Aorta (tissue), 5 donors: Measurements from ENCODE around the gene E2F4. TPM values are rescaled to one million over a fixed set of nuclear protein-coding genes. Genes with fewer than 3 reads are reported as not detected.

ENCODE experiments used
- ATAC-seq: fragments of 200-7000 bp; cut with Tn5 transposase; one replicate; pipeline ENCODE4 v1.9.1; 2022; ENCODE audit warnings: moderate library complexity; ENCODE audit not compliant: low FRiP score
- DNase-seq, 2 donors: peaks; one replicate each; pipeline ENCODE4 v3.0.0-alpha.2; 2020
- H3K27ac ChIP-seq, 2 donors: one replicate each; pipeline ENCODE4 v1.5.1; 2013; ENCODE audit warnings: low read length in 2 of 2, mild to moderate bottlenecking in 2 of 2, moderate library complexity in 2 of 2, control low read depth in 1 of 2, inconsistent platforms in 1 of 2, low read depth in 1 of 2
- H3K27me3 ChIP-seq, 2 donors: one replicate each; pipeline ENCODE4 v1.6.1; 2013; ENCODE audit warnings: control low read depth in 1 of 2, low read length in 1 of 2, mild to moderate bottlenecking in 1 of 2, moderate library complexity in 1 of 2; ENCODE audit not compliant: insufficient read depth in 2 of 2, control insufficient read depth in 1 of 2
- H3K36me3 ChIP-seq, 2 donors: one replicate each; pipeline ENCODE4 v1.6.1; 2013; ENCODE audit warnings: control low read depth in 1 of 2, low read length in 1 of 2, mild to moderate bottlenecking in 1 of 2; ENCODE audit not compliant: insufficient read depth in 2 of 2, control insufficient read depth in 1 of 2
- H3K4me1 ChIP-seq, 2 donors: one replicate each; pipeline ENCODE4 v1.6.1; 2013; ENCODE audit warnings: low read length in 2 of 2, control low read depth in 1 of 2, mild to moderate bottlenecking in 1 of 2, moderate library complexity in 1 of 2; ENCODE audit not compliant: insufficient read depth in 2 of 2, control insufficient read depth in 1 of 2
- H3K4me3 ChIP-seq, 2 donors: one replicate each; pipeline ENCODE4 v1.5.1; 2013; ENCODE audit warnings: low read length in 2 of 2, control low read depth in 1 of 2, mild to moderate bottlenecking in 1 of 2
- H3K9me3 ChIP-seq: one replicate; pipeline ENCODE4 v1.6.1; 2013; ENCODE audit warnings: mild to moderate bottlenecking, low read length; ENCODE audit not compliant: control insufficient read depth
- WGBS, 2 donors: extraction: QIAGEN DNeasy Blood & Tissue Kit; methylation state at CpG; one replicate each; pipeline ENCODE4 v1.1.7; 2013; 5-methylcytosine and 5-hydroxymethylcytosine counted together
- intact Hi-C, 2 donors: fragments of 100-400 bp; cut with DNase I; formaldehyde crosslinking; loops; one replicate each; pipeline versions ENCODE4 v1.14.2 to v1.15.0; 2022
- polyA plus RNA-seq, 2 donors: library from polyadenylated mRNA; stranded (reverse); fragments of 200-250 nt; gene quantifications; one replicate each; pipeline ENCODE4 v1.2.3, GENCODE V29; 2013
- total RNA-seq, 2 donors: library from RNA; stranded (reverse); fragmentation: NEBNext Ultra II Directional; extraction: Animal tissue kit (Norgen Biotek cat#: 25700); gene quantifications; one replicate each; pipeline ENCODE4 v1.2.1, GENCODE V29; 2021
- donor health status: healthy with polysubstance abuse.
- donor health status: Bipolar disorder and iron deficiency.
- donor health status: DM: no; HTN: no; CAD: no.
- donor health status: DM: no; HTN: no; CAD: no.
- donor health status: DM: yes; HTN: yes; CAD: no.

The E2F4 gene
- total and polyA plus RNA-seq, 4 donors: 27.9 to 58.1 (median 52.2) TPM

DNA sequence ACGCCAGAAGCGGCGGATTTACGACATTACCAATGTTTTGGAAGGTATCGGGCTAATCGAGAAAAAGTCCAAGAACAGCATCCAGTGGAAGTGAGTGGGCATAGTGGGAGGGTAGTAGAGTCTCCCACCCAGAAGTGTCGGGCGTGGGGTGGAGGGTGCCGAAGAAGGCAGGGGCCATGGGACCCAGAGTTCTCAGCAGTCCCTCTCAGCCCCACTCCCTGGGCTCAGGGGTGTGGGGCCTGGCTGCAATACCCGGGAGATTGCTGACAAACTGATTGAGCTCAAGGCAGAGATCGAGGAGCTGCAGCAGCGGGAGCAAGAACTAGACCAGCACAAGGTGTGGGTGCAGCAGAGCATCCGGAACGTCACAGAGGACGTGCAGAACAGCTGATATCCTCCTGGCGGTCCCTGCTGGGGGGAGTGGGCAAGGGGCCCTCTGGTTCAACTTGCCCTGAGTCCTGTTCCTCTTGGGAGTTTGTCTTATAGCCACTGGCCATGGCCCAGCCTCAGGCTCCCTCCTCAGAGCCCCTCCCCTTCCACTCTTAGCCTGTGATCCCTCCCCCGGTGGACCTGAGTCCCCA lies 916 bp downstream of the E2F4 start:
- intact Hi-C loops: loop anchor here in 1 of 2 donors (5.0 kb wide), 1 partner anchor 34 kb away; the partner anchor contains the start of gene TMEM208
- H3K4me1 ChIP-seq: no peaks in the 10 kb centered on the region
- DNase-seq: no peak

DNA sequence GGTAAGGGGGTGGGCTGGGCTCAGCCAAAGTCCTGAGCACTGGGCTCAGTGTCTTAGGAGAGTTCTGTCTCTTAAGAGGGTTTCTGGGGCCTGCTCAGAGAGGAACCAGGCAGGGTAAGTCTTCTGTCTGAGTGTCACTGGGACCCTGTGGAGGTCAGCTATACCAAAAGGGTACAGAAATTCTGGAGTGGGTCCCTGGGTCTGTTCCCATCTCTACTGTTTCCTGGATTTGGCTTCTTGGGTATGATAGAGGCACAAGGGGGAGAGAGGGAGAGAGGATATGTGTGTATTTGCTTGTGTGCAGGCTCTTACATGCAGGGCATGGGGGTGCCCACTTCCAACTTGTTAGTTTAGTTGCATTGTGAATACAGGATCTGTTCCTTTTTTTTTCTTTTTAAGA lies 1.6 kb downstream of the E2F4 start:
- no peaks in the 10 kb centered on the region for H3K27me3 ChIP-seq
- intact Hi-C loops: loop anchor here in 1 of 2 donors (5.0 kb wide), 1 partner anchor 34 kb away; the partner anchor contains the start of gene TMEM208
- no peaks in the 10 kb centered on the region for H3K9me3 ChIP-seq
- H3K27ac ChIP-seq: no peak overlapping the region
- peaks cover 0 to 15% of the 10 kb centered on the region in 2 donors for H3K36me3 ChIP-seq
- H3K4me3 ChIP-seq: no peak overlapping the region
- no peak for DNase-seq
- no peak for ATAC-seq
- no peaks in the 10 kb centered on the region for H3K4me1 ChIP-seq

More for the DNA sequence above, 916 bp downstream of the E2F4 start:
- Histone ChIP-seq H3K27ac (no peak overlapping the region), H3K36me3 (peaks cover 0 to 15% of the 10 kb centered on the region in 2 donors), H3K9me3 (no peaks in the 10 kb centered on the region), H3K27me3 (no peaks in the 10 kb centered on the region), H3K4me3 (peak overlapping the region; percentile 71 to 81)
- WGBS, 2 donors: 34% methylated on average over 17 of the region's 17 CpGs
- no peak for ATAC-seq

DNA sequence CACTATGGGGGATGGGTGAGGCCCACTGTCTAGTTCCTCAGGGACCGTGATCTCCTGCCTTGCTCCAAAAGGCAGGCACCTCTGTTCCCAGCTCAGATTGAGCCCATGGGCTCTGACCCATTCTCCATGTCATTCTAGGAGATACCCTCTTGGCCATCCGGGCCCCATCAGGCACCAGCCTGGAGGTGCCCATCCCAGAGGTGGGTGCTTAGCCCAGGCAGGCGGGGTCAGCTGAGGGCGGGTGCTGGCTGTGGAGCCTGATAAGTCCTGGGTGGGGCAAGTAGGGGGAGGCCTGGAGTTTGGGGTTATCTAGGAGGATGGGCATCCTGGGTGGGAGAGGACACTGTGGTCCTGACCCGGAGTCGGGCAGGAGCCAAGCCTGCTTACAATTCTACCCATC lies 2.3 kb downstream of the E2F4 start:
- Histone ChIP-seq H3K9me3 (no peaks in the 10 kb centered on the region), H3K4me1 (no peaks in the 10 kb centered on the region), H3K27ac (no peak overlapping the region), H3K36me3 (peaks cover 0 to 15% of the 10 kb centered on the region in 2 donors), H3K4me3 (no peak overlapping the region), H3K27me3 (no peaks in the 10 kb centered on the region)
- WGBS, 2 donors: 88 to 91% methylated on average over 6 of the region's 6 CpGs
- DNase-seq (no peak), ATAC-seq (no peak)
- intact Hi-C loops: loop anchor here in 1 of 2 donors (5.0 kb wide), 1 partner anchor 33 kb away; the partner anchor contains the start of gene TMEM208

- no peak overlapping the region for H3K4me3 ChIP-seq
- no peak for ATAC-seq
- intact Hi-C loops: no loop called here
- no peaks in the 10 kb centered on the region for H3K27me3 ChIP-seq
- DNase-seq: no peak
- no peak overlapping the region for H3K27ac ChIP-seq
- no peaks in the 10 kb centered on the region for H3K9me3 ChIP-seq
- no peaks in the 10 kb centered on the region for H3K4me1 ChIP-seq
- WGBS, 2 donors: 86 to 87% methylated on average over 5 of the region's 5 CpGs
- peaks cover 0 to 15% of the 10 kb centered on the region in 2 donors for H3K36me3 ChIP-seq
These were observed 3.7 kb downstream of the E2F4 start for GRCh38 chr16:67195676-67196075.

DNA sequence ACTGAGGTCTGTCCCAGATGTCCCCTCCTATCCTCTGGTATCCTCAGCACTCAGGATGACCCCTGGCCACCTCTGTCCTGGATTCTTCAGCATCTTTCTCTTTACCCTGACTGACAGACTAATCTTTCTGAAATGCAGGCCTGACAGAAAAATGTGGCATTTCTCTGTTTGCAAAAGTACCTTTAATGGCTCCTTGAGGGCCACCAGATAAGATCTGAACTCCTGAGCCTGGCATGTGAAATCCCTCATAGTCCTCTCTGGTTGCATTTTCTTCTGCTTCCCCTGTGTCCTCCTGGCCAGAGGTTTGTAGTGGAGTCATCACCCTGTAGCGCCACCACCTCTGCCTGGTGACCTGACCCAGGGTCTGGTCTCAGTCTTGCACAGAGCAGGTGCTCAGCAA lies 4.9 kb downstream of the E2F4 start:
- Histone ChIP-seq H3K4me3 (no peak overlapping the region), H3K4me1 (no peaks in the 10 kb centered on the region), H3K27me3 (no peaks in the 10 kb centered on the region), H3K36me3 (peaks cover 0 to 15% of the 10 kb centered on the region in 2 donors), H3K9me3 (no peaks in the 10 kb centered on the region), H3K27ac (no peak overlapping the region)
- intact Hi-C loops: no loop called here
- WGBS, 2 donors: 88 to 94% methylated on average over 1 of the region's 1 CpG
- ATAC-seq (no peak), DNase-seq (no peak)

DNA sequence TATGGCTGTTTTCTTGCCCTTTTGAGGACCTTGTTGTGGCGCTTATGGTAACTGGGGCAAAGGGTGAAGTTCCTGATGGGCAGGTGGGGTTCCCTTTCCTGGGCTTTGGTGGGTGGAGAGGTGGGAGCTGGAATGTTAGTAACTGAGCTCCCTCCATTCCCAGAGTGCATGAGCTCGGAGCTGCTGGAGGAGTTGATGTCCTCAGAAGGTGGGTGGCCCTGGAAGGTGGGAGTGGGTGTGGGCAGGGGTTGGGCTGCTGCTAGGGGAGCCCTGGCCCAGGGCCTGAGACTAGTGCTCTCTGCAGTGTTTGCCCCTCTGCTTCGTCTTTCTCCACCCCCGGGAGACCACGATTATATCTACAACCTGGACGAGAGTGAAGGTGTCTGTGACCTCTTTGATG lies 5.7 kb downstream of the E2F4 start:
- ATAC-seq (no peak), DNase-seq (no peak)
- no peak overlapping the region for H3K27ac ChIP-seq
- peaks cover 0 to 15% of the 10 kb centered on the region in 2 donors for H3K36me3 ChIP-seq
- H3K4me1 ChIP-seq: no peaks in the 10 kb centered on the region
- H3K4me3 ChIP-seq: no peak overlapping the region
- no peaks in the 10 kb centered on the region for H3K9me3 ChIP-seq
- 71 to 77% methylated on average over 6 of the region's 6 CpGs for WGBS, 2 donors
- intact Hi-C loops: no loop called here
- H3K27me3 ChIP-seq: no peaks in the 10 kb centered on the region

DNA sequence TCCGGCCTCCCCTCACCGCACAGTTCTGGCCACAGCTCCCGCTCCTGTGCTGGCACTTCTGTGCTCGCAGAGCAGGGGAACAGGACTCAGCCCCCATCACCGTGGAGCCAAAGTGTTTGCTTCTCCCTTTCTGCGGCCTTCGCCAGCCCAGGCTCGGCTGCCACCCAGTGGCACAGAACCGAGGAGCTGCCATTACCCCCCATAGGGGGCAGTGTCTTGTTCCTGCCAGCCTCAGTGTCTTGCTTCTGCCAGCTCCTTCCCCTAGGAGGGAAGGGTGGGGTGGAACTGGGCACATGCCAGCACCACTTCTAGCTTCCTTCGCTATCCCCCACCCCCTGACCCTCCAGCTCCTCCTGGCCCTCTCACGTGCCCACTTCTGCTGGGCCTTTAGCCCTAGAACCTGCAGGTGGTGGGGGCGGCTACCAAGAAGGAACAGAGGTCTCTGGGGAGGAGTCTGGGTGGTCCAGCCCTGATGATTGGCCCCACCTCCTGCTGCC lies 6.3 kb downstream of the E2F4 start:
- WGBS, 2 donors: 41 to 43% methylated on average over 12 of the region's 12 CpGs
- H3K4me3 ChIP-seq: no peak overlapping the region
- H3K27me3 ChIP-seq: no peaks in the 10 kb centered on the region
- no peak overlapping the region for H3K27ac ChIP-seq
- intact Hi-C loops: no loop called here
- H3K4me1 ChIP-seq: no peaks in the 10 kb centered on the region
- peaks cover 0 to 15% of the 10 kb centered on the region in 2 donors for H3K36me3 ChIP-seq
- DNase-seq (no peak), ATAC-seq (peak; percentile 4)
- no peaks in the 10 kb centered on the region for H3K9me3 ChIP-seq

DNA sequence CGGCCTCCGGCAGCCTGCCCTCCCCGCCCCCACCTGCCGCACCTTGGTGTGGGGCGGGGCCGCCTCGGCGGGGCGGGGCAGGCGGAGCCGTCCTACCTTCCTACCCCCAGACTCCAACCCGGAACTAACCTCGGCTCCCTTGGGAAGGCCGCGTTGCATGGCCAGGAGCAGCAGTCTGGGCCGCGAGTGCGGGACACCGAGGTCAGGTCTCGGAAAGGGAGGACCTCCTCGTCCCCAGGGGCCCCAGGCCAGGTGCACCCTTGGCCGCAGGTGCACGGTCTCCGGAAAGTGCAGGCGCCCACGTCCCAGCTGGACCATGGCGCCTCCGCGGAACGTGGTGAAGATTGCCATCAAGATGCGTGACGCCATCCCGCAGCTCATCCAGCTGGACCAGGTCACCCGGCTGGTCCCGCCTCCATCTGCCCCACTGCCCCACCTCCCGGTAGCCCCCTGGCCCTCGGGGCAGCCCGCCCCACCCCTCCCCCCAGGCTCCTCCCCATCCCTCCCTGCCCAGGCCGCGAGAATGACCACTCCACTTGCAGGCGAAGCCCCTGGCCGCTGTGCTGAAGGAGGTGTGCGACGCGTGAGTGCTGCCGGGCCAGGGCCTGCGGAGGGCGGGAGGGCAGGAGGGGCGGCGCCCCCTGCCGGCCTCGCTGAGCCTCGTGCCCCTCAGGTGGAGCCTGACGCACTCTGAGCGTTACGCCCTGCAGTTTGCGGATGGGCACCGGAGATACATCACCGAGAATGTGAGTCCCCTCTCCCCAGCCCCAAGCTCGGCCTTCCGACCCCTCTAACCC lies 7.3 kb downstream of the E2F4 start, which contains the start of gene ELMO3:
Gene ELMO3 (plus strand): TSS at position 121 of the 797 bp plus-strand sequence. CDS start 196 bp downstream, at position 317.
- Histone ChIP-seq H3K4me1 (no peaks in the 10 kb centered on the region), H3K4me3 (no peak within 1 kb of the TSS), H3K9me3 (no peaks in the 10 kb centered on the region), H3K27ac (no peak within 1 kb of the TSS), H3K36me3 (peaks cover 0 to 16% of the 10 kb centered on the region in 2 donors), H3K27me3 (no peaks in the 10 kb centered on the region)
- intact Hi-C loops: no loop called here
- 46 to 49% methylated on average over 50 to 61 of the region's 61 CpGs for WGBS, 2 donors
- no peak for ATAC-seq
- DNase-seq: no peak
